Muscle of leg (tissue), 11 donors: Measurements from ENCODE around the gene TRPT1. TPM values are rescaled to one million over a fixed set of nuclear protein-coding genes. Genes with fewer than 3 reads are reported as not detected.
A peak's percentile ranks its signal among the peaks of the same experiment; 100 is the strongest.

Experiments used
- DNase-seq: peaks from one replicate; pipeline ENCODE4 v3.0.0; 2013
- H3K27ac ChIP-seq: one replicate; pipeline ENCODE4 v1.5.1; 2013; ENCODE audit warnings: mild to moderate bottlenecking, low read length, control low read depth
- H3K27me3 ChIP-seq: one replicate; pipeline ENCODE4 v1.6.1; 2013; ENCODE audit warnings: low read length; ENCODE audit not compliant: control insufficient read depth, insufficient read depth
- H3K36me3 ChIP-seq: one replicate; pipeline ENCODE4 v1.6.1; 2013; ENCODE audit warnings: low read length; ENCODE audit not compliant: control insufficient read depth, insufficient read depth
- H3K4me1 ChIP-seq: one replicate; pipeline ENCODE4 v1.6.1; 2013; ENCODE audit warnings: low read length; ENCODE audit not compliant: control insufficient read depth, insufficient read depth
- H3K4me3 ChIP-seq: one replicate; pipeline ENCODE4 v1.5.1; 2013; ENCODE audit warnings: low read length, control low read depth
- H3K9me3 ChIP-seq: replicated peaks from 2 replicates; pipeline ENCODE4 v1.6.1; 2013; ENCODE audit warnings: low read depth, low read length; ENCODE audit not compliant: control insufficient read depth
- WGBS: methylation state at CpG from one replicate; pipeline ENCODE4 v1.1.5; 2013; ENCODE audit warnings: missing lambda C conversion rate; ENCODE audit not compliant: insufficient coverage; 5-methylcytosine and 5-hydroxymethylcytosine counted together
- polyA plus RNA-seq, 8 donors: library from polyadenylated mRNA; unstranded; fragments of 120-200 nt; gene quantifications; one replicate each; pipeline versions ENCODE4 v1.2.1 to v1.2.3, GENCODE V29; 2013; ENCODE audit warnings: inconsistent platforms in 1 of 8, low replicate concordance in 1 of 8; ENCODE audit not compliant: insufficient read length in 8 of 8, insufficient read depth in 1 of 8
- total RNA-seq: library from RNA; stranded (reverse); fragments of 120-200 nt; gene quantifications from one replicate; pipeline ENCODE4 v1.2.4, GENCODE V29; 2013

TRPT1 gene
- total and polyA plus RNA-seq, 9 donors = 42.3 to 78.9 (median 68.9) TPM

GRCh38 chr11:64198511-64198910, 27.5 kb downstream of the TRPT1 start:
- Histone ChIP-seq H3K4me1 (no peaks in the 10 kb centered on the region), H3K27ac (no peak overlapping the region), H3K4me3 (no peak overlapping the region), H3K9me3 (no peaks in the 10 kb centered on the region), H3K36me3 (peaks cover 70% of the 10 kb centered on the region), H3K27me3 (no peaks in the 10 kb centered on the region)
- DNase-seq = no peak
- WGBS = 100% methylated on average over 1 of the region's 2 CpGs

- no peaks in the 10 kb centered on the region for H3K4me1 ChIP-seq
- no peaks in the 10 kb centered on the region for H3K27me3 ChIP-seq
- H3K4me3 ChIP-seq = no peak overlapping the region
- peaks cover 66% of the 10 kb centered on the region for H3K36me3 ChIP-seq
- H3K9me3 ChIP-seq = no peaks in the 10 kb centered on the region
- no peak overlapping the region for H3K27ac ChIP-seq
- no peak for DNase-seq
- 75% methylated on average over 5 of the region's 9 CpGs for WGBS
Measured at GRCh38 chr11:64196626-64197025, 29.4 kb downstream of the TRPT1 start.

- H3K4me3 ChIP-seq = no peak overlapping the region
- H3K27ac ChIP-seq = no peak overlapping the region
- H3K9me3 ChIP-seq = no peaks in the 10 kb centered on the region
- peaks cover 48% of the 10 kb centered on the region for H3K36me3 ChIP-seq
- peaks cover 2% of the 10 kb centered on the region for H3K4me1 ChIP-seq
- WGBS = 93% methylated on average over 3 of the region's 5 CpGs
- no peaks in the 10 kb centered on the region for H3K27me3 ChIP-seq
- no peak for DNase-seq
Measured at GRCh38 chr11:64192434-64192833, 33.6 kb downstream of the TRPT1 start.

DNA sequence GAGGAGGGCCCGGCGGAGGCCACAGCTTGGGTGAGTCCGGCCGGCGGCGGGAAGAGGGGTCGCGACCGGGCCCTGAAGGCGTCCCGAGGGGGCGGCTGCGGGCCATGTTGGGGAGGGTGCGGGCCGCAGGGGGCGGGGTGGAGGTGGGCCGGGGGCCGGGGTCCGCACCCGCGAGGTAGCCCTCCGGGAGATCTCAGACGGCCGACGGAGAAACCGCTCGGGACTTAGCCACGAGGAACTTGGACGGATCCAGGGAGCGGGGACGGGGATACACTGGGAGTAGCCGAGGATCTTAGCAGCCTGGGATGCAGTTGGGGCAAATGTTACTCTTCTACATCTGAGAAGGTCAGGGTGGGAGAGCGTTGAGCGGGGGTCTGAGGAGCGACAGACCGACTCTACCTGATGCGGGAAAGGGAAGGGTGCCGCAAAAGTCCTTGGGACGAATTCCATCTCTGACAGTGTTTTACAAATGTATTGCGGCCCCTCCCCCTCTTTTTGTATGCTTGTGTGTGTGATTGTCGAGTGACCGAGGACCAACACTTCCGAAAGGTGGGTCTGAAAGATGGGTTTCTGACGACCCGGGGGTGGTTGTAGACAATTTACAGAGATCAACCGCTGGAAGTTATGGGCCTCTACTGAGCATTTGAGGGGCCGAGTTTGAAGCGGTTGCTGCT, 39.4 kb downstream of the TRPT1 start:
- H3K4me3 ChIP-seq = no peak overlapping the region
- peaks cover 11% of the 10 kb centered on the region for H3K36me3 ChIP-seq
- H3K4me1 ChIP-seq = peaks cover 27% of the 10 kb centered on the region
- H3K9me3 ChIP-seq = no peaks in the 10 kb centered on the region
- peak overlapping the region; percentile 83 for H3K27ac ChIP-seq
- DNase-seq = peak; percentile 53
- WGBS = under 1% methylated on average over 43 of the region's 48 CpGs
- H3K27me3 ChIP-seq = no peaks in the 10 kb centered on the region

DNA sequence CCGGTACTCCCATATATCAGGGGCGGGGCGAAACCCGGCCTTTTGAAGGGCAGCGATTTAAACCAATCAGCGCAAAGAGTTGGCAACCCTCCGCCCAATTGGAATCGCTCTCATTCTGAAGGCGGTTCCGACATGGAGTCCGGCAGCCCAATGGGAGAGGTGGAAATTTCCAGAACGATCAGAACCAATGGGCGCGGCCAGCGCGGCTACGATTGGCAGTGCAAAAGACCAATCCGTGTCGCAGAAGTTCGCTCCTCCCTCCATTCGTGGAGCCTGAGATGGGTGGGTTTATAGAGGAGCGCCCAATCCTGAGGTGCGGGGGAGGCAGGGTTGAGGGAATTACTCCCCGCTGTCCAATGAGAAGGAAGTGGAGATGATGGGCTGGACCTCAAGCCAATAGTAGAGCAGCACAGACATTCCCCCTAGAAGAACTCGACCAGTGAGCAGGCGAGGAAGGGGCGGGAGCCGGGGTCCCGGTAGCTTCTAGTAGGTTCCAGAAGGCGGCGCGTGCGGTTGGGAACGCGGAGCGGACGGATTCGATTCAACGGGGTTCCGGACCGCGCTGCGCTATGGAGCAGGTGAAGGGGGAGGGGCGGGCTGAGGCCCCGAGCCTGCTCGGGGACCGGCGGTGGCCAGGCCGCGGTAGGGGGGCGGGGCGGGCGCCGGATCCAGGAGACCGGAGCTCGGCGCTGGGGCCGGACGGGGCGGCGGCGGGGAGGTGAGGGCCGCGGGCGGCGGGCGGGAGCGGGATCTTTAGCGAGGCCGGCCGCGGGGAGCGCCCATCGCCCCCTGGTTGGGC, 40.1 kb downstream of the TRPT1 start, which contains the start of gene STIP1:
STIP1 (plus strand) TSS at position 479 of the 799 bp plus-strand sequence; CDS start at position 570, 91 bp downstream.
- WGBS = under 1% methylated on average over 67 of the region's 74 CpGs
- Histone ChIP-seq H3K4me3 (peak within 1 kb of the TSS; percentile 52), H3K36me3 (peaks cover 11% of the 10 kb centered on the region), H3K9me3 (no peaks in the 10 kb centered on the region), H3K4me1 (peaks cover 34% of the 10 kb centered on the region), H3K27ac (peak within 1 kb of the TSS; percentile 97), H3K27me3 (no peaks in the 10 kb centered on the region)
- peak; percentile 100 for DNase-seq

DNA sequence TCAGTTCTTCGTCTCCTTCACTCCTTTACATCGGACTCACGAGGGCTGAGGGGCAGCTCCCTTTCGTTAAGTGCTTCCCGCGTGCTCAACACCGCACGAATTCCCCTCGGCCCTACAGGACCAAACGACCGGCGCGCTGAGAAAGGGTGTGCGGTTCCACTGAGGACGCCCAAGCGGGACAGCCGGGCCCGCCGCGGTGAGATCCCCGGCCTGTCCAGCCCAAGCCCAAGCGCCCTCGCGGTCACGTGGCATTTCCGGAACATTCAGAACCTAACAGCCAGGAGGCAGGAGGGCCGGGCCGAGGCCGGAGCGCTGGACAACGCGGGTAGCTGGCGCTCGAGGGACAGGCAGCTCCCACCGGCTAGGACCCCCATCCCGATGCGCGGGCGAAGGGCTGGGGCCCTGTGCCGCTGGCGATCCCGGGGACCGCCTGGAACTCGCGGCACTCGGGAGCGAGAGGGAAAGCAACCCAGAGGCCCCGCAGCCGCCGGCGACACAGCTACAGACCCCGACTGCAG, 40.8 kb downstream of the TRPT1 start:
- DNase-seq = peak; percentile 93
- under 1% methylated on average over 47 of the region's 52 CpGs for WGBS
- peak overlapping the region; percentile 97 for H3K27ac ChIP-seq
- H3K36me3 ChIP-seq = peaks cover 6% of the 10 kb centered on the region
- peaks cover 40% of the 10 kb centered on the region for H3K4me1 ChIP-seq
- no peaks in the 10 kb centered on the region for H3K27me3 ChIP-seq
- peak overlapping the region; percentile 52 for H3K4me3 ChIP-seq
- H3K9me3 ChIP-seq = no peaks in the 10 kb centered on the region

DNA sequence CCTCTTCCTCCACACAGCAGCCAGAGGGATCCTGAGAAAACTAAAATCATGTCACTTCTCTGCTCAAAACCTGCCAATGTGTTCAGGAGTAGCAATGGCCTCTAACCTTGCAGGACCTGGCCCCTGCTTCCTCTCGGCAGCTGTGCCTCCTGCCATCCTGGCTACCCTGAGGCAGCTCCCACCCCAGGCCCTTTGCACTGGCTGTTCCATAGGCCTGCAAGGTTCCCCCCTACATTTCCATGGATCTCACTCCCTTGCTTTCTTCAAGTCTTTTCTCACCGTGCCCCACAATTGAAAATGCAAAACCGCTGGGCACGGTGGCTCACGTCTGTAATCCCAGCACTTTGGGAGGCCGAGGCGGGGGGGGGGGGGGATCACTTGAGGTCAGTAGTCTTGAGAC, 42.1 kb downstream of the TRPT1 start:
- Histone ChIP-seq H3K27ac (peak overlapping the region; percentile 97), H3K36me3 (peaks cover 8% of the 10 kb centered on the region), H3K27me3 (no peaks in the 10 kb centered on the region), H3K9me3 (no peaks in the 10 kb centered on the region), H3K4me1 (peaks cover 38% of the 10 kb centered on the region), H3K4me3 (no peak overlapping the region)
- DNase-seq = no peak
- WGBS = 69% methylated on average over 4 of the region's 7 CpGs

GRCh38 chr11:64181506-64182411, 44.2 kb downstream of the TRPT1 start:
- peaks cover 6% of the 10 kb centered on the region for H3K36me3 ChIP-seq
- peak overlapping the region; percentile 96 for H3K27ac ChIP-seq
- peak overlapping the region; percentile 40 for H3K4me3 ChIP-seq
- DNase-seq = peak; percentile 98
- no peaks in the 10 kb centered on the region for H3K27me3 ChIP-seq
- H3K4me1 ChIP-seq = peaks cover 38% of the 10 kb centered on the region
- H3K9me3 ChIP-seq = no peaks in the 10 kb centered on the region
- 2% methylated on average over 7 of the region's 17 CpGs for WGBS

GRCh38 chr11:64180891-64181290, 45.1 kb downstream of the TRPT1 start:
- Histone ChIP-seq H3K36me3 (peaks cover 6% of the 10 kb centered on the region), H3K27ac (peak overlapping the region; percentile 96), H3K27me3 (no peaks in the 10 kb centered on the region), H3K4me3 (peak overlapping the region; percentile 40), H3K9me3 (no peaks in the 10 kb centered on the region), H3K4me1 (peaks cover 38% of the 10 kb centered on the region)
- WGBS = 40% methylated on average over 5 of the region's 5 CpGs
- DNase-seq = peak; percentile 54
